Measurements from ENCODE around the gene PDCD1. TPM values are rescaled to one million over a fixed set of nuclear protein-coding genes. Genes with fewer than 3 reads are reported as not detected.
A peak's percentile ranks its signal among the peaks of the same experiment; 100 is the strongest.

PDCD1 gene
- total and polyA plus RNA-seq, 10 of the 15 experiments (the other 5 are each of a cell fraction or from before 2014, with no cell fraction given): 0.62 to 6.4 (median 2.9) TPM; not detected in 2

GRCh38 chr2:241865957-241866789 is 7.5 kb upstream of the PDCD1 start (continued):
- no peak for TF ChIP-seq ZNF592 (IDR thresholded peaks at IDR 0.05)

GRCh38 chr2:241865416-241865956 is 6.8 kb upstream of the PDCD1 start:
- no peak for FAIRE-seq
- CTCF ChIA-PET: no interaction called here
- 0 out of 2 replicates have a peak, but pooled peaks have one; percentile 34 for TF ChIP-seq NBN (IDR thresholded peaks at IDR 0.05)
- no peak for TF ChIP-seq ZNF217 (IDR thresholded peaks at IDR 0.05)
- TF ChIP-seq CHD4 (IDR thresholded peaks at IDR 0.05): peak; percentile 77; the same call in 1 of the 2 replicates
- TF ChIP-seq RUNX3 (IDR thresholded peaks at IDR 0.05; ENCODE audit: low read length): peak; percentile 25; the same call in 1 of the 2 replicates
- TF ChIP-seq SREBF1 (IDR thresholded peaks at IDR 0.05; ENCODE audit: low read length): no peak
- no peak for TF ChIP-seq MEF2B (IDR thresholded peaks at IDR 0.05; ENCODE audit: partially characterized antibody, poor library complexity, severe bottlenecking)
- peak; percentile 59 for TF ChIP-seq HDAC6 (IDR thresholded peaks at IDR 0.05; ENCODE audit: unreplicated experiment)
- TF ChIP-seq SRF (IDR thresholded peaks at IDR 0.05; ENCODE audit: low read depth in 2 of 2, low read length in 2 of 2): no peak
- H2AFZ ChIP-seq (ENCODE audit: control insufficient read depth, low read depth, low read length): no peak overlapping the region
- H3K4me3 ChIP-seq: no peak overlapping the region
- no peak overlapping the region for H3K27ac ChIP-seq (ENCODE audit: control insufficient read depth, insufficient read depth)
- RAD21 ChIA-PET (ENCODE audit: unreplicated experiment): interaction anchor here (1.2 to 1.3 kb wide), 2 partner anchors 21 to 131 kb away, joined by 3 to 5 read pairs; partner anchors contain the start of gene D2HGDH
- SMC1A ChIA-PET (ENCODE audit: uncharacterized antibody, unreplicated experiment): no interaction called here
- H3K9me3 ChIP-seq (replicated peaks; ENCODE audit: control insufficient read depth, insufficient read depth, low read length): no peaks in the 10 kb centered on the region; the same call in 1 of the 3 replicates
- no peaks in the 10 kb centered on the region; a peak in 1 of 4 replicates for H3K27me3 ChIP-seq (replicated peaks in 1 of 2; ENCODE audit: control insufficient read depth in 2 of 2, insufficient read depth in 2 of 2, low read length in 1 of 2)
- H3K4me1 ChIP-seq (ENCODE audit: control insufficient read depth, insufficient read depth, low read length): peaks cover 26% of the 10 kb centered on the region
- no peaks in the 10 kb centered on the region for H3K79me2 ChIP-seq (ENCODE audit: control insufficient read depth, insufficient read depth, low read length)
- in situ Hi-C loops (cut with MboI) (no loop called here), intact Hi-C loops (cut with micrococcal nuclease; ENCODE audit: unreplicated experiment) (no loop called here)
- H3K36me3 ChIP-seq (ENCODE audit: control insufficient read depth in 2 of 2, insufficient read depth in 2 of 2, low read length in 1 of 2): no peaks in the 10 kb centered on the region
- no peak overlapping the region for H3K9ac ChIP-seq (ENCODE audit: control insufficient read depth, insufficient read depth, low read length)
- H4K20me1 ChIP-seq (ENCODE audit: control insufficient read depth, insufficient read depth): peaks cover 3% of the 10 kb centered on the region; the same call in 1 of the 2 replicates
- no peak for ATAC-seq
- BruUV-seq (replicated peaks): no TSS peak
- WGBS (ENCODE audit: insufficient coverage, insufficient replicate concordance, low lambda C conversion rate, missing lambda C conversion rate): 89% methylated on average over 3 of the region's 3 CpGs
- POLR2A ChIA-PET: interaction anchor here (0.6 kb wide), 1 partner anchor 78 kb away, joined by 12 read pairs; no protein-coding TSS in a partner anchor
- H3K4me2 ChIP-seq (ENCODE audit: control insufficient read depth, insufficient read depth): no peak overlapping the region
- no peak for DNase-seq (ENCODE audit: low read depth, low spot score)
